ENCODE results near the gene MYRFL.

DNA sequence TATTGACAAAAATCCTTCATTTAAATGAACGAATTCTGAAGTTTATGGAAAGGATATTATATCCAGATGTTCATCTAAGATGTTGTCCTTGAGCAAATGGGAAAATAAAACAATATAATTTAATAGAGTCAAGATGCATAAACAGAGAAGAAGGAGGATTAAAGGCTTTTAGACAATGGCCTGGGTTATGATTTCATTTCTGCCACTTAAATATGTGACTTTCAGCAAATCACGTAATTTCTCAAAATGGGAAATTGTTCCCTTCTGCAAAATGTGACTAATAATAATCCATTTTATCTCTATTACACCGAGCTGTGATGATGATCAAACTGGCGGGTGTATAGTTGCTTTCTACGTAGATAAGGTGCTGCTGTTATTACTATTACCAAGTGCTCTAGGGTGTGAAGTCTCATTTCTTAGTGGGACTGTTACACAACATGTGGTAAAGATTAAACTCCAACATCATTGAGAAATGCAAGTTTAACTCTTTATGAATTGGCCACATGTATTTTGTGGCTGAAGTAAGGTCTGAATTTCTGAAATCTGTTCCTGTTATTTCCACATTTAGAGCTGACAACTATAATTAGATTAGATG lies 157.0 kb downstream of the MYRFL start:
- TF ChIP-seq ZFP30 (CRISPR knock-in tag; IDR thresholded peaks at IDR 0.05) (no peak), TSHZ2 (CRISPR knock-in tag; IDR thresholded peaks at IDR 0.05) (no peak), ARNTL (CRISPR knock-in tag; IDR thresholded peaks at IDR 0.05; ENCODE audit: borderline replicate concordance, low read depth) (no peak), PPARA (CRISPR knock-in tag; IDR thresholded peaks at IDR 0.05; ENCODE audit: borderline replicate concordance) (no peak), ZNF8 (CRISPR knock-in tag; IDR thresholded peaks at IDR 0.05) (no peak), ISL1 (CRISPR knock-in tag; IDR thresholded peaks at IDR 0.05) (no peak), ZNF565 (CRISPR knock-in tag; conservative IDR thresholded peaks at IDR 0.05; ENCODE audit: low read depth) (no peak), ZC3H10 (CRISPR knock-in tag; IDR thresholded peaks at IDR 0.05) (no peak), RARB (CRISPR knock-in tag; IDR thresholded peaks at IDR 0.05) (no peak), SNAI2 (CRISPR knock-in tag; IDR thresholded peaks at IDR 0.05) (no peak), ZNF70 (CRISPR knock-in tag; IDR thresholded peaks at IDR 0.05) (no peak)
- TF ChIP-seq, protein P1, sequence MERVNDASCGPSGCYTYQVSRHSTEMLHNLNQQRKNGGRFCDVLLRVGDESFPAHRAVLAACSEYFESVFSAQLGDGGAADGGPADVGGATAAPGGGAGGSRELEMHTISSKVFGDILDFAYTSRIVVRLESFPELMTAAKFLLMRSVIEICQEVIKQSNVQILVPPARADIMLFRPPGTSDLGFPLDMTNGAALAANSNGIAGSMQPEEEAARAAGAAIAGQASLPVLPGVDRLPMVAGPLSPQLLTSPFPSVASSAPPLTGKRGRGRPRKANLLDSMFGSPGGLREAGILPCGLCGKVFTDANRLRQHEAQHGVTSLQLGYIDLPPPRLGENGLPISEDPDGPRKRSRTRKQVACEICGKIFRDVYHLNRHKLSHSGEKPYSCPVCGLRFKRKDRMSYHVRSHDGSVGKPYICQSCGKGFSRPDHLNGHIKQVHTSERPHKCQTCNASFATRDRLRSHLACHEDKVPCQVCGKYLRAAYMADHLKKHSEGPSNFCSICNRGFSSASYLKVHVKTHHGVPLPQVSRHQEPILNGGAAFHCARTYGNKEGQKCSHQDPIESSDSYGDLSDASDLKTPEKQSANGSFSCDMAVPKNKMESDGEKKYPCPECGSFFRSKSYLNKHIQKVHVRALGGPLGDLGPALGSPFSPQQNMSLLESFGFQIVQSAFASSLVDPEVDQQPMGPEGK (CRISPR knock-in tag; IDR thresholded peaks at IDR 0.05; ENCODE audit: borderline replicate concordance): no peak
- TF ChIP-seq, protein P2, sequence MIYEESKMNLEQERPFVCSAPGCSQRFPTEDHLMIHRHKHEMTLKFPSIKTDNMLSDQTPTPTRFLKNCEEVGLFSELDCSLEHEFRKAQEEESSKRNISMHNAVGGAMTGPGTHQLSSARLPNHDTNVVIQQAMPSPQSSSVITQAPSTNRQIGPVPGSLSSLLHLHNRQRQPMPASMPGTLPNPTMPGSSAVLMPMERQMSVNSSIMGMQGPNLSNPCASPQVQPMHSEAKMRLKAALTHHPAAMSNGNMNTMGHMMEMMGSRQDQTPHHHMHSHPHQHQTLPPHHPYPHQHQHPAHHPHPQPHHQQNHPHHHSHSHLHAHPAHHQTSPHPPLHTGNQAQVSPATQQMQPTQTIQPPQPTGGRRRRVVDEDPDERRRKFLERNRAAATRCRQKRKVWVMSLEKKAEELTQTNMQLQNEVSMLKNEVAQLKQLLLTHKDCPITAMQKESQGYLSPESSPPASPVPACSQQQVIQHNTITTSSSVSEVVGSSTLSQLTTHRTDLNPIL (CRISPR knock-in tag; IDR thresholded peaks at IDR 0.05; ENCODE audit: low read depth): no peak
